IMR-90 (cell line): Measurements from ENCODE around the gene CCDC83. TPM values are rescaled to one million over a fixed set of nuclear protein-coding genes. Genes with fewer than 3 reads are reported as not detected.

ENCODE experiments used
- polyA plus RNA-seq, 3 experiments: library from polyadenylated mRNA; depleted of rRNA; stranded (reverse); fragments of >200 nt; gene quantifications; 2 replicates each; pipeline ENCODE4 v1.2.3, GENCODE V29; 2012; ENCODE audit warnings: low replicate concordance in 1 of 3
- total RNA-seq: library from RNA; depleted of rRNA; stranded (reverse); fragments of >200 nt; gene quantifications from 2 replicates; pipeline ENCODE4 v1.2.3, GENCODE V29; 2012; rRNA removed

Gene CCDC83
- total and polyA plus RNA-seq, 2 of the 4 experiments (the other 2 are of a cell fraction): not detected

Other genes starting within 250 kb of the CCDC83 start
- gene DLG2, start 228.0 kb upstream of the CCDC83 start, total RNA-seq: 0.36 and 0.56 TPM in 2 replicates
- 0.22 and 0.31 TPM in 2 replicates for gene DLG2, start 228.0 kb upstream of the CCDC83 start, polyA plus RNA-seq (2012; rRNA removed)
- 56.8 and 79.4 TPM in 2 replicates for gene TMEM126B, start 226.8 kb upstream of the CCDC83 start, total RNA-seq
- gene TMEM126B, start 226.8 kb upstream of the CCDC83 start, polyA plus RNA-seq (2012; rRNA removed): 31.8 and 44.6 TPM in 2 replicates
- 60.4 and 87.2 TPM in 2 replicates for gene TMEM126A, start 207.4 kb upstream of the CCDC83 start, total RNA-seq
- 34.9 and 37.3 TPM in 2 replicates for gene TMEM126A, start 207.4 kb upstream of the CCDC83 start, polyA plus RNA-seq (2012; rRNA removed)
- 12.5 and 24.4 TPM in 2 replicates for gene CREBZF, start 190.3 kb upstream of the CCDC83 start, total RNA-seq
- gene CREBZF, start 190.3 kb upstream of the CCDC83 start, polyA plus RNA-seq (2012; rRNA removed): 14.2 and 17.7 TPM in 2 replicates
- gene CCDC89, start 169.2 kb upstream of the CCDC83 start, total RNA-seq: 7.9 and 9.4 TPM in 2 replicates
- gene CCDC89, start 169.2 kb upstream of the CCDC83 start, polyA plus RNA-seq (2012; rRNA removed): 4.0 and 4.1 TPM in 2 replicates
- 45.2 and 59.4 TPM in 2 replicates for gene SYTL2, start 44.2 kb upstream of the CCDC83 start, total RNA-seq
- gene SYTL2, start 44.2 kb upstream of the CCDC83 start, polyA plus RNA-seq (2012; rRNA removed): 49.5 and 70.0 TPM in 2 replicates
- gene PICALM, start 213.7 kb downstream of the CCDC83 start, total RNA-seq: 441 and 453 TPM in 2 replicates
- gene PICALM, start 213.7 kb downstream of the CCDC83 start, polyA plus RNA-seq (2012; rRNA removed): 214 and 235 TPM in 2 replicates